Hematopoietic multipotent progenitor cell treated with erythropoietin and hydrocortisone succinate and interleukin-3 and kit ligand, for 17 days (in vitro differentiated cells): ENCODE results near the gene UBE2N.

ENCODE experiments used
- DNase-seq: peaks from one replicate; pipeline ENCODE4 v3.0.0-alpha.2; 2015; ENCODE audit warnings: low spot score

UBE2N gene

GRCh38 chr12:93441617-93442410 is at the start of gene UBE2N:
Gene UBE2N, minus strand, starts transcription at chr12:93441947. Its CDS starts 63 bp downstream, at chr12:93441884.
- DNase-seq: peak; percentile 79

- no peak for DNase-seq
These were observed 42.7 kb upstream of the UBE2N start for GRCh38 chr12:93484315-93484981.

- DNase-seq: no peak
These were observed 41.5 kb upstream of the UBE2N start for GRCh38 chr12:93483151-93483807.

GRCh38 chr12:93482721-93483120 is 41.0 kb upstream of the UBE2N start:
- no peak for DNase-seq

- no peak for DNase-seq
These were observed 34.8 kb upstream of the UBE2N start for GRCh38 chr12:93476555-93476954.

- DNase-seq: no peak
These were observed 27.6 kb upstream of the UBE2N start for GRCh38 chr12:93469386-93469785.

- no peak for DNase-seq
These were observed 26.2 kb upstream of the UBE2N start for GRCh38 chr12:93468008-93468371.

- DNase-seq: peak; percentile 92
These were observed 25.7 kb upstream of the UBE2N start, which contains the start of gene MRPL42 for GRCh38 chr12:93467351-93468007. Gene MRPL42, plus strand, starts transcription at chr12:93467514. Its CDS starts 1,772 bp downstream, at chr12:93469286.

- DNase-seq: no peak
These were observed 25.0 kb upstream of the UBE2N start for GRCh38 chr12:93466625-93467350.

GRCh38 chr12:93465841-93466240 is 24.1 kb upstream of the UBE2N start:
- DNase-seq: no peak

GRCh38 chr12:93461503-93461902 is 19.8 kb upstream of the UBE2N start:
- no peak for DNase-seq

- no peak for DNase-seq
These were observed 19.2 kb upstream of the UBE2N start for GRCh38 chr12:93460902-93461301.

GRCh38 chr12:93460003-93460402 is 18.3 kb upstream of the UBE2N start:
- DNase-seq: no peak

- DNase-seq: no peak
These were observed 17.4 kb upstream of the UBE2N start for GRCh38 chr12:93459097-93459496.

- DNase-seq: no peak
These were observed 14.3 kb upstream of the UBE2N start for GRCh38 chr12:93456077-93456476.

GRCh38 chr12:93453633-93454032 is 11.9 kb upstream of the UBE2N start:
- DNase-seq: no peak

GRCh38 chr12:93451423-93452158 is 9.8 kb upstream of the UBE2N start:
- no peak for DNase-seq

- no peak for DNase-seq
These were observed 7.5 kb upstream of the UBE2N start for GRCh38 chr12:93449277-93449676.

GRCh38 chr12:93448796-93449195 is 7.0 kb upstream of the UBE2N start:
- no peak for DNase-seq

GRCh38 chr12:93447555-93448290 is 6.0 kb upstream of the UBE2N start:
- DNase-seq: no peak
